ENCODE data around the gene TRPM4.

TRPM4 gene

GRCh38 chr19:49243726-49244125 is 86.1 kb downstream of the TRPM4 start:
- DNase-seq = no peak

- DNase-seq = no peak
Observed at GRCh38 chr19:49244256-49244655, 86.7 kb downstream of the TRPM4 start.

- DNase-seq = no peak
Observed at GRCh38 chr19:49247676-49248075, 90.1 kb downstream of the TRPM4 start.

GRCh38 chr19:49249933-49250332 is 92.3 kb downstream of the TRPM4 start:
- no peak for DNase-seq

GRCh38 chr19:49255674-49256073 is 98.1 kb downstream of the TRPM4 start:
- DNase-seq = no peak

- DNase-seq = no peak
Observed at GRCh38 chr19:49256691-49257090, 99.1 kb downstream of the TRPM4 start.

Data from CD4-positive, alpha-beta T cell treated with Interleukin-17A for 1 hour (primary cell).